ENCODE results near the gene THAP2. TPM values are rescaled to one million over a fixed set of nuclear protein-coding genes. Genes with fewer than 3 reads are reported as not detected.

The THAP2 gene
- total RNA-seq, 1 donor from 2014 or later = 8.9 TPM

GRCh38 chr12:71642264-71642663 is 21.8 kb upstream of the THAP2 start:
- Mint-ChIP-seq H3K4me3 (peak overlapping the region; percentile 61), H3K27me3 (no peaks in the 10 kb centered on the region), H3K4me1 (ENCODE audit: unreplicated experiment) (peaks cover 5% of the 10 kb centered on the region), H3K9me3 (no peaks in the 10 kb centered on the region), H3K36me3 (peaks cover 26% of the 10 kb centered on the region), H3K27ac (peak overlapping the region; percentile 84)
- no peak for DNase-seq (ENCODE audit: extremely low spot score, unreplicated experiment)
- TF ChIP-seq, protein P1, sequence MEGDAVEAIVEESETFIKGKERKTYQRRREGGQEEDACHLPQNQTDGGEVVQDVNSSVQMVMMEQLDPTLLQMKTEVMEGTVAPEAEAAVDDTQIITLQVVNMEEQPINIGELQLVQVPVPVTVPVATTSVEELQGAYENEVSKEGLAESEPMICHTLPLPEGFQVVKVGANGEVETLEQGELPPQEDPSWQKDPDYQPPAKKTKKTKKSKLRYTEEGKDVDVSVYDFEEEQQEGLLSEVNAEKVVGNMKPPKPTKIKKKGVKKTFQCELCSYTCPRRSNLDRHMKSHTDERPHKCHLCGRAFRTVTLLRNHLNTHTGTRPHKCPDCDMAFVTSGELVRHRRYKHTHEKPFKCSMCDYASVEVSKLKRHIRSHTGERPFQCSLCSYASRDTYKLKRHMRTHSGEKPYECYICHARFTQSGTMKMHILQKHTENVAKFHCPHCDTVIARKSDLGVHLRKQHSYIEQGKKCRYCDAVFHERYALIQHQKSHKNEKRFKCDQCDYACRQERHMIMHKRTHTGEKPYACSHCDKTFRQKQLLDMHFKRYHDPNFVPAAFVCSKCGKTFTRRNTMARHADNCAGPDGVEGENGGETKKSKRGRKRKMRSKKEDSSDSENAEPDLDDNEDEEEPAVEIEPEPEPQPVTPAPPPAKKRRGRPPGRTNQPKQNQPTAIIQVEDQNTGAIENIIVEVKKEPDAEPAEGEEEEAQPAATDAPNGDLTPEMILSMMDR (conservative IDR thresholded peaks at IDR 0.05) = no peak

DNA sequence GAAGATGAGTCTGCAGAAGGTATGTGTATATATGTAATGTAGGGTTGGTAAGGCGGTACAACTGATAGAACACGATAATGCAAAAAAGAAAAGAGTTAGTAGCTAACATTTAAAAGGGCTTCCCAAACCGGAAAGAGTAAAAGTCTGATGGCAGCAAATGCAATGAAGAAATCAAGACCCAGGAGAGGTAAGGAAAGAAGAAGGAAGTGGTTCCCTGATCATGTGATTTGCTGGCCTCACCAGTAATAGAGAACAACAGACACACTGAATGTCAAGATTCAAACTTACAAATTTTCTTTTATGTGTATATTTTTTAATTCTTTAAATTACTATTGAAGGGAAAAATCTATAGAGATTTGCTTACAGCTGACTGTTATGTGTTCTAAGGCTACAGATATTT is 18.8 kb upstream of the THAP2 start:
- Mint-ChIP-seq H3K4me3 (no peak overlapping the region), H3K27me3 (no peaks in the 10 kb centered on the region), H3K27ac (no peak overlapping the region), H3K36me3 (peaks cover 24% of the 10 kb centered on the region), H3K9me3 (no peaks in the 10 kb centered on the region), H3K4me1 (ENCODE audit: unreplicated experiment) (peaks cover 5% of the 10 kb centered on the region)
- no peak for DNase-seq (ENCODE audit: extremely low spot score, unreplicated experiment)
- TF ChIP-seq, protein P1 (conservative IDR thresholded peaks at IDR 0.05) = no peak

DNA sequence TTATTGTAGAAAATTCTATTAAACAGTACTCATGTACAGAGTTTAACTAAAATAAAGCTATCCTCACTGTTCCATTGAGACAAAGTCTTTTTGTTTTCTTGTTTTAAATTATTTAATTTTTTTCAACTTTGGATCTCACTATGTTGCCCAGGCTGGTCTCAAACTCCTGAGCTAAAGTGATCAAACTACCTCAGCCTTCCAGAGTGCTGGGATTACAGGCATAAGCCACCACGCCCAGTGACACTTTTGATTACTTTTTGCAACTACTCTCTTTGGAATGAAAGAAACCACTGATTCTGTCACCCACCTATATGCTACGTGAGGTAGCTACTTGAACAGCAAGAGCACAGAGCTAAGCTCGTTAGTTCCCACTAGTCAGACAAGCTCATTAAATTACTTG is 17.6 kb upstream of the THAP2 start:
- Mint-ChIP-seq H3K9me3 (no peaks in the 10 kb centered on the region), H3K4me1 (ENCODE audit: unreplicated experiment) (peaks cover 5% of the 10 kb centered on the region), H3K4me3 (no peak overlapping the region), H3K27ac (no peak overlapping the region), H3K36me3 (peaks cover 32% of the 10 kb centered on the region), H3K27me3 (no peaks in the 10 kb centered on the region)
- TF ChIP-seq, protein P1 (conservative IDR thresholded peaks at IDR 0.05) = no peak
- no peak for DNase-seq (ENCODE audit: extremely low spot score, unreplicated experiment)

GRCh38 chr12:71648537-71648936 is 15.6 kb upstream of the THAP2 start:
- H3K36me3 Mint-ChIP-seq = peaks cover 23% of the 10 kb centered on the region
- TF ChIP-seq, protein P1 (conservative IDR thresholded peaks at IDR 0.05) = no peak
- no peak for DNase-seq (ENCODE audit: extremely low spot score, unreplicated experiment)
- no peaks in the 10 kb centered on the region for H3K4me1 Mint-ChIP-seq (ENCODE audit: unreplicated experiment)
- no peak overlapping the region for H3K27ac Mint-ChIP-seq
- no peaks in the 10 kb centered on the region for H3K27me3 Mint-ChIP-seq
- H3K9me3 Mint-ChIP-seq = no peaks in the 10 kb centered on the region
- no peak overlapping the region for H3K4me3 Mint-ChIP-seq

DNA sequence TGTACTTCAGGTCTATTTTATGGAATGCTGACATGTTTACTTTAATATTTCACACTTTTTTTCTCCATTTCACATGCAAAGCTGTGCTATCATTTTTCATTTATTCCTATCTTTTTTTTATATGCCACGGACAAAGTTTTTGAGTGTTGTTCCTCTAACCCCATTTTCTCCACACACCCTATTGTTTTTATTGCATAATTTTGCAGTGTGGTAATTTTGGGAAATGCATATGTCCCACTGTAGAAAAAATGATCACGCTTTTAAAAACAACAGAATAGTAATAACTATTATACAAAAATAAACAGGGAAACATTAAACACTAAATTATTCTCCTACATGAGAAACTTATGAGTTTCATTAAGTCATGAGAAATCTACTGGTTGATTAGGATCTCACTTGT is 14.7 kb upstream of the THAP2 start:
- TF ChIP-seq, protein P1 (conservative IDR thresholded peaks at IDR 0.05) = no peak
- no peak for DNase-seq (ENCODE audit: extremely low spot score, unreplicated experiment)
- Mint-ChIP-seq H3K27me3 (no peaks in the 10 kb centered on the region), H3K4me1 (ENCODE audit: unreplicated experiment) (no peaks in the 10 kb centered on the region), H3K9me3 (no peaks in the 10 kb centered on the region), H3K36me3 (peaks cover 18% of the 10 kb centered on the region), H3K27ac (no peak overlapping the region), H3K4me3 (no peak overlapping the region)

GRCh38 chr12:71652656-71653055 is 11.4 kb upstream of the THAP2 start:
- no peak for DNase-seq (ENCODE audit: extremely low spot score, unreplicated experiment)
- Mint-ChIP-seq H3K27me3 (no peaks in the 10 kb centered on the region), H3K27ac (no peak overlapping the region), H3K4me1 (ENCODE audit: unreplicated experiment) (no peaks in the 10 kb centered on the region), H3K36me3 (peaks cover 34% of the 10 kb centered on the region), H3K4me3 (no peak overlapping the region), H3K9me3 (no peaks in the 10 kb centered on the region)
- TF ChIP-seq, protein P1 (conservative IDR thresholded peaks at IDR 0.05) = no peak

Measured in type B pancreatic cell (in vitro differentiated cells).